Ureter (tissue), 1 donor: ENCODE data around the gene NFATC3. TPM values are rescaled to one million over a fixed set of nuclear protein-coding genes. Genes with fewer than 3 reads are reported as not detected.
"Not testable (repeated sequence)": the region's sequence is repeated elsewhere in the genome, so short reads cannot be mapped to it uniquely, and the experiment has no call there.

Experiments
- DNase-seq: peaks from one replicate; pipeline ENCODE4 v3.0.0-alpha.2; 2020; ENCODE audit warnings: low spot score
- total RNA-seq: library from RNA; stranded (reverse); gene quantifications from one replicate; pipeline ENCODE4 v1.2.4, GENCODE V29; 2023
- donor health status: DM: yes; HTN: yes; CAD: no.

NFATC3 gene
- total RNA-seq, 1 donor from 2014 or later: 44.0 TPM

DNA sequence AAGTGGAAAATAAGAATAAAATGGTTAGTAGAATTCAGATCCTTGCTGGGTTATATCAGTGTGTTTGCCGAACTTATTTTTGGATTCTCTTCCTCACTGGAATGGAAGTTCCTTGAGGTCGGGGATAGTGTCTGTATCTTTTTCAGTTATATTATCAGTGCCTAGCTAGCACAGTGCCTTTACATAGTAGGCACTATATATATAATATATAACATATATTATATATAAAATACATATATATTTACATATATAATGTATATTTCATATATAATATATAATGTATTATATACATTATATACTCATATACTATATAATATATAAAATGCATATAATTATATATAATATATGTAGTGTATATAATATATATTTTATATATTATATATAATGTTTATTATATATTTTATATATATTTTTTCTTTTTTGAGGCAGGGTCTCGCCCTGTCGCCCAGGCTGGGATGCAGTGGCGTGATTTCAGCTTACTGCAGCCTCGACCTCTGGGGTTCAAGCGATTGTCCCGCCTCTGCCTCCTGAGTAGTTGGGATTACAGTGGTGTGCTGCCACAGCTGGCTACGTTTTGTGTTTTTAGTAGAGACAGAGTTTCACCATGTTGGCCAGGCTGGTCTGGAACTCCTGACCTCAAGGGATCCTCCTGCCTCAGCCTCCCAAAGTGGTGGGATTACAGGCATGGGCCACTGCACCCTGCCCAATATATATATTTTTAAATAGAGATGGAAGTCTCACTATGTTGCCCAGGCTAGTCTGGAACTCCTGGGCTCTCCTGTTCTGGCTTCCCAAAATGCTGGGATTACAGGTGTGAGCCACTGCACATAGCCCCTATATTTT lies 3.2 kb downstream of the NFATC3 start:
- DNase-seq: no peak

DNA sequence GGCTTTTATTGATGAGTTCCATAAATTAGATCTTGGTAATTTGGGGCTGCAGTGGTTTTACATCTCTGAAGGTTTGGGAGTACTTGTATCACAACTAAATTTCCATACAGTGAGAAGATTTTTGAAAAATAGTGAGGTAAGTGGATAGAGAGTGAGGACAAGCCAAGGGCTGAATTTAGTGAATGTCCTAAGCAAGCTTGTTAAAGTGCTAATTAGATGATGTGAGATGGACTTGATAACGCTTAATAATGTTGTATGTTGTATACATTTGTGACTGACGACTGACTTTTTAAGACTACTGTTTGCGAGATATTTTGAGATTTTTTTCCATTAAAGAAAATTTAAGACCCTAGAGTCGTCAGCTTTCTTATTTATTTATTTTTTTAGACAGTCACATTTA lies 3.9 kb downstream of the NFATC3 start:
- DNase-seq: no peak

DNA sequence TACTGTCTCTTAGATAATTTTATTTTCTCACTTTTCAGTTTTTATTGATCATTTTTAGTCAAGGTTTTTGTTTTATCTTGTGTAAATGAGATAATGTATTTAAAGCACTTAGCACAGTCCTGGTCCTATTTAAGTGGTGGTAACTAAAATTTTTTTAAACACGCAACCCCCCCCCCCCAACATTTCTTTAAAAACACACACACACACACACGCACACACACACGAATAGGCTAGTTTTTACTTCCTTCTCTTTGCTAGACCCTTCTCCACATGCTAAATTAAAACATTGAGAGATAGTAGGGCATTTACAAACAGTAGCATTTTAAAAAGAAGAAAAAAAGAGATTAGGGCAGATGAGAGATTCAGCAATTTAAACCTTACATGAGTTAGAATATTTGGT lies 5.0 kb downstream of the NFATC3 start:
- DNase-seq: no peak

DNA sequence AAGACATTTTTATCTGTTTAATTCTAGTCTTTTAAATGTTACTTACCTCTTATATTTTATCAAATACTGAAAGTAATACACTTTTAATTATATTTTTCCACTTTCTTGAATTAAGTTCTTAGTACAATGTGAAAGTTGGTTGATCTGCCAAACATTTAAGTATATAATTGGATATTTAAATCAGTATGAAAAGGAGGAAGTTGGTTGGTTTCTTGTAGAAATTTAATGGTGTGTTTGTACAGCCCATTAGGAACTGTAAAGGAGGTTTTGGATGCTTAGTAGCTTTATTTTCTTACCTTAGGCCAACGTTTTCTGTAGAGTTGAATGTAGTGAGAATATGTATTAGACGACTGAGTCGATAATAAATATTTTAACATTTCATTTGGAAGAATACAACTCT lies 5.4 kb downstream of the NFATC3 start:
- DNase-seq: no peak

DNA sequence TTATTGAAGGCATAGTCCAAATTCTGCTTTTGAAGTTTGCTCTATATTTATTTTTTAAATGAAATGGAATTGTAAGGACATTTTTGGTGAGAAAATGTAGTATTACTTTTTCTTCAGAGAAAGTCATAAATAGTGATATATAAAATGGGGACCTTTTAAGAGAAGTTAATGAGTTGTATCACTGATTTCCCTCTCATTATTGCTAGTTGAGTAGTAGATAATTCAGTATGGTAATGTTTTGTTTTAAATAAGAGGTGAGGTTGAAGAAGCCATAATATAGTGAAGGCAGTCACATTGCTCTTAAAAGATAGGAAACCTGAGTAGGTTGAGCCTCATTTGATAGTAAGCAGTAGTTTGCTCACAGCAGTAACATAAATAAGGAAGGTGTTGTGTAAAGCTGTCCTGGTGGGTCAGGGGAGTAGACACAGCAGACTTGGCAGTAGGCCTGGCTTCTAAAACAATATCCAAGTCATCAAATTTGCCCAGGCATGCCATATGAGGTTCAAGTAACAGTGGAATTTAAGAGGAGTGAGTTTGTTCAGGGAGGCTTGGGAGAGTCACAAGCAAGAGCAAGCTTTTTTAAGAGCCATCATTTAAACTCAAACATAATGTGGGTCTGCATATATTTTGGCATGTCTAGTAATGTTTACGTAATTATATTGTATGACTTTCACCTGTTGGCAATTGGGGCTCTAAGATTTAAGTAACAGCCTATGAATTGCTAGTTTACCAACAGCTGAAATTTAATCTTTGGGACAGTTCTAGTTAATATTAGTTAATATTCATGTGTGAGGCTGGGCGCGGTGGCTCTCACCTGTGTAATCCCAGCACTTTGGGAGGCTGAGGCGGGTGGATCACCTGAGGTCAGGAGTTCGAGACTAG lies 6.5 kb downstream of the NFATC3 start:
- DNase-seq: peak; percentile 46

DNA sequence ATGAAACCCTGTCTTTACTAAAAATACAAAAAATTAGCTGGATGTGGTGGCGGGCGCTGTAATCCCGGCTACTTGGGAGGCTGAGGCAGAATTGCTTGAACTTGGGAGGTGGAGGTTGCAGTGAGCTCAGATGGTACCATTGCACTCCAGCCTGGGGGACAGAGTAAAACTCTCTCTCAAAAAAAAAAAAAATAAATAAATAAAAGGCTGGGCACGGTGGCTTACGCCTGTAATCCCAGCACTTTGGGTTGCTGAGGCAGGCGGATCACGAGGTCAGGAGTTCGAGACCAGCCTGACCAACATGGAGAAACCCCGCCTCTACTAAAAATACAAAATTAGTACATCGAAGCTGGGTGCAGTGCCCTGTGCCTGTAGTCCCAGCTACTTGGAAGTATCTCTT lies 7.1 kb downstream of the NFATC3 start:
- DNase-seq: not testable (repeated sequence)

DNA sequence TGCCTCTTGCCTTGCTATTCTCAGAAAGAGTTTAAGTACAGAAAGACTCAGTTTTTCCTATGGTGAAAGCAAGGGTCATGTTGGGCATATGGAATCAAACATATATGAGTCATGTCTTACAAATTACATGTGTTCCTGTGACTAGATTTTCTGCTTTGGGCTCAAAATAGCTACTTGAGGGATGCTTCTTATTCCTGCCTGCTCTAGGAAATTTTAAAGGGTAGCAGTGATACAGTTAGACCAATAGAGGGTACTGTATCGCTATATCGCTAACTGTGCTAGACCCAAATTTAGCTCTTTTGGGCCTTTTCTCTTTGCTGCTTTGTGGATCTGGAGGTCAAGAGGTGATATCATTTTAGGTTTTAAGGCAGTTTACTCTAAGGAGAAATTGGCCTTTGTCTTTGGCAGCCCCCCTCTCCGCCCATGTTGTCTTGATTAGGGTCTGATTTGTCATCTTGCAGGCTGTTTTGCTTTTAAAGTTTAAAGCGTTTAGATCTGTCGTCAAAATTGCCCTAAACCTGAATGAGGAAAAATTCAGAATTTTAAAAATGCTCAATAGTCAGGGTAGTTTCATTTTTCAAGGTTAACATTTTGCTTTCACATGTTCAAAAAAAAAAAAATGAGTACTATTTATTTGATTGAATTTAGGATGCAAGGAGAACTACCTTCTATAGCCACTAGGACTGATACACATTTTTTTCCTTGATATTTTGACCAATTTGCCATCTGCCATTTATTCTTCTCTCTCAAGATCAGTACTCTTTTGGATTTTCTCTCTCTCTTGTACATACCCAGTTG lies 8.8 kb downstream of the NFATC3 start:
- no peak for DNase-seq

DNA sequence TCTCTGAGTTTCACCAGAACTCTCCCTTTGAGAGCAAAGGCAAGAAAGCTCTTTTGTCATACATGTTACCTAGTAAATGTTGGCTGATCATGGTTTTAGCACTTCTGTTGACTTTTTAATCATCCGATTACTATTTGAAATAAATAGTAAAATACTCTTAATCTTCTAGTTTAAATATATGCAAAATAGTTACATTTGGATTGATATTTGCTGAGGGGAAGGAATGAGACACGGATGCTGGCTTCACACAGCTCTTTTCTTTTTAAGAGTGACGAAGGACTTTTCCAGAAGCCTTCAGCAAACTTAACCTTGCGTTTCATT lies 9.4 kb downstream of the NFATC3 start:
- DNase-seq: no peak

DNA sequence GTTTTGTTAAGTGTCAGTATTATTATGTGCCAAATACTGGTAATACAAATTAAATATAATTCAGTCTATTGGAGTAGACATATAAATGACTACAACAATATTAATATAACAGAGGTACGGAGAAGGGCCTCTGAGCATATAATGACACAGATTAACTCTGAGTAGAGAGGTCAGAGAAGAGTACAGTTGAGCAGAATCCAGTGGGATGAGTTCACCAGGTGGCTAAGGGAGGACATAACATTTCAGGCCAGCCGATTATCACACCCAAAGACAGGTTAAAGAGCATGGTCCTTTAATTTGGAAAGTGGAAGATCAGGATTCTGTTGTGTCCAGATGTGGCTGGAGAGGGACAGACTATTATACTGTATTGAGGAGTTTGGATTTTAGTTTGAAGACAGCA lies 11.3 kb downstream of the NFATC3 start:
- DNase-seq: no peak

DNA sequence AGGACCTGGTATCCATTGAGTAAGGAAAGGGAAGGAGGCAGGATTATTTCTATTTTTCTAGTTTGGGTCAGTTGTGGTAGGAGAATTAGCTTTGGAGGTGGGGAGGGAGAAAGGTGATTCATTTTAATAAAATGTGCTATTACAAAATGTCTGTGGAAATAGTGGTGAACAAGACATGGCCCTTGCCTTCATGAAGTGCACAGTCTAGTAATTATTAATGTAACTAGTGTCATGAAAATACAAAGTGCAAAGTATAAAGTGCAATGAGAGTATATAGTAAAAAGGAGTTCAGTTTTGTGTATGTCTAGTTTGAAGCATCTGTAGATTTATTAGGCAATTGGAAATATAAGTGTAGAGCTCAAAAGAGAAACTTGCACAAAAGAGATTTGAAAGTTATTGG lies 11.9 kb downstream of the NFATC3 start:
- no peak for DNase-seq

DNA sequence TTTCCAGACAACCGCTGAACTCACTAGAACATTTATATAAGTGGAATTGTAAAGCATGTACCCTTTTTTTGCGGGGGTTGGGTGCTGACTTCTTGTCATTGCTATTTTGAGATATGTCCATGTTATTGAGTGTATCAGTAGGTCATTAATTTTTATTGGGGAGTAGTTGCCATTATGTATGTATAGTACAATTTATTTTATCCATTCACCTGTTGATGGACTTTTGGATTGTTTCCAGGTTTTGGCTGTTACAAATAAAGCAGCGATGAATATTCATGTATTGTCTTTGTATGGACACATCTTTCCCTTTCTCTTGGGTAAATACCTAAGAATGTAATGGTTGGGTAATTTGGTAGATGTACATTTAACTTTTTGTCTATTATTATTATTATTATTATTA lies 12.7 kb downstream of the NFATC3 start:
- no peak for DNase-seq

DNA sequence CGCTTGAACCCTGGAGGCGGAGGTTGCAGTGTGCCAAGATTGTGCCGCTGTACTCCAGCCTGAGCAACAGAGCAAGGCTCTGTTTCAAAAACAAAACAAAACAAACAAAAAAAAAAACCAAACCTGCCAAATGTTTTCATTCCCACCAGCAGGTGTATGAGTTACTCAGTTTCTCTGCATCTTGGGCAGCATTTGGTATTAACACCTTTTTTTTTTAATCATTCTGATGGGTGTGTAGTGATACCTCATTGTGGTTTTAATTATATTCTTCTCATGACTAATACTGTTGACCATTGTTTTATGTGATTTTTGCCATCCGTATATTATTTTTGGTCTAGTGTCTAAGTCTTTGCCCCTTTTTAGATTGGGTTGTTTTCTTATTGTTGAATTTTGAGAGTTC lies 15.3 kb downstream of the NFATC3 start:
- no peak for DNase-seq

DNA sequence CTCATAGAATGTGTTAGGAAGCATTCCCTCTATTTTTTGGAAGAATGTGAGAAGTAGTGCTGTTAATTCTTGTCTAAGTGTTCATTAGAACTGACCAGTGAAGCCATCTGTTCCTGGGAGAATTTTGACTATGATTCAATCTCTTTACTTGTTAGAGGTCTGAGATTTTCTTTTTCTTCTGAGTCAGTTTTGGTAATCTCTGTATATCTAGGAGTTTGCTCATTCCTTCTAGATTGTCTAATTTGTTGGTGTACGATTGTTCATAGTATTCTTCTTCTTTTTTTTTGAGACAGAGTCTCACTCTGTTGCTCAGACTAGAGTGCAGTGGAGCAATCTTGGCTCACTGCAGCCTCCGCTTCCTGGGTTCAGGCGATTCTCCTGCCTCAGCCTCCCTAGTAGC lies 20.4 kb downstream of the NFATC3 start:
- DNase-seq: no peak

DNA sequence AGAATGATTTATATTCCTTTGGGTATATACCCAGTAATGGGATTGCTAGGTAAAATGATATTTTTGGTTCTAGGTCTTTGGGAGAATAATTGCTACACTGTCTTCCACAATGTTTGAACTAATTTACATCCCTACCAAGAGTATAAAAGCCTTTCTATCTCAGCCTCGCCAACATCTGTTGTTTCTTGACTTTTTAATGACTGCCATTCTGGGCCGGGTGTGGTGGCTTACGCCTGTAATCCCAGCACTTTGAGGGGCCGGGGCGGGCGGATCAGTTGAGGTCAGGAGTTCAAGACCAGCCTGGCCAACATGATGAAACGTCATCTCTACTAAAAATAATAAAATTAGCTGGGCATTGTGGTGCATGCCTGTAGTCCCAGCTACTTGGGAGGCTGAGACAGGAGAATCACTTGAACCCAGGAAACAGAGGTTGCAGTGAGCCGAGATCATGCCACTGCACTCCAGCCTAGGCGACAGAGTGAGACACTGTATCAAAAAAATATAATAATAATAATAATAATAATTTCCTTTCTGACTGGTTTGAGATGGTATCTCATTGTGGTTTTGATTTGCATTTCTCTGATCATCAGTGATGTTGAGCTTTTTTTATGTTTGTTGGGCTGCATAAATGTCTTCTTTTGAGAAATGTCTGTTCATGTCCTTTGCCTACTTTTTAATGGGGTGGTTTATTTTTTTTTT lies 22.2 kb downstream of the NFATC3 start:
- DNase-seq: not testable (repeated sequence)

DNA sequence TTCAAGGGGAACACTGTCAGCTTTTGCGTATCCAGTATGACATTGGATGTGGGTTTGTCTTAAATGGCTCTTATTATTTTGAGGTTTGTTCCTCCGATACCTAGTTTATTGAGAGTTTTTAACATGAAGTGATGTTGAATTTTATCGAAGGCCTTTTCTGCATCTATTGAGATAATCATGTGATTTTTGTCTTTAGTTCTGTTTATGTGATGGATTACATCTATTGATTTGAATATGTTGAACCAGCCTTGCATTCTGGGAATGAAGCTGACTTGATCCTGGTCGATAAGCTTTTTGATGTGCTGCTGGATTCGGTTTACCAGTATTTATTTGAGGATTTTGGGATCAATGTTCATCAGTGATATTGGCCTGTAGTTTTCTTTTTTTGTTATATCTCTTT lies 24.0 kb downstream of the NFATC3 start:
- not testable (repeated sequence) for DNase-seq

DNA sequence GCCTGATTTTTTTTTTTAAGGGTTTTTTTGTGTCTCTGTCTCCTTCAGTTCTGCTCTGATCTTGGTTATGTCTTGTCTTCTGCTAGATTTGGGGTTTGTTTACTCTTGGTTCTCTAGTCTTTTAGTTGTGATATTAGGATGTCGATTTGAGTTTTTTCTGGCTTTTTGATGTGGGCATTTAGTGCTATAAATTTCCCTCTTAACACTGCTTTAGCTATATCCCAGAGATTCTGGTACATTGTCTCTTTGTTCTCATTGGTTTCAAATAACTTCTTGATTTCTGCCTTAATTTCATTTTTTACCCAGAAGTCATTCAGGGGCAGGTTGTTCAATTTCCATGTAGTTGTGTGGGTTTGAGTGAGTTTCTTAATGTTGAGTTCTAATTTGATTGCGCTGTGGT lies 25.4 kb downstream of the NFATC3 start:
- not testable (repeated sequence) for DNase-seq

DNA sequence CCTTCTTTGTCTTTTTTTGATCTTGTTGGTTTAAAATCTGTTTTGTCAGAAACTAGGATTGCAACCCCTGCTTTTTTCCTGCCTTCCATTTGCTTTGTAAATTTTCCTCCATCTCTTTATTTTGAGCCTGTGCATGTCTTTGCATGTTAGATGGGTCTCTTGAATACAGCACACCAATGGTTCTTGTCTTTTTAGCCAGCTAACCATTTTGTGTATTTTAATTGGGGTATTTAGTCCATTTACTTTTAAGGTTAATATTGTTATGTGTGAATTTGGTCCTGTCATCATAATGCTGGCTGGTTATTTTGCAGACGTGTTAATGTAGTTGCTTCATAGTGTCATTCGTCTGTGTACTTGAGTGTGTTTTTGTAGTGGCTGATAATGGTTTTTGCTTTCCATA lies 26.2 kb downstream of the NFATC3 start:
- DNase-seq: no peak

DNA sequence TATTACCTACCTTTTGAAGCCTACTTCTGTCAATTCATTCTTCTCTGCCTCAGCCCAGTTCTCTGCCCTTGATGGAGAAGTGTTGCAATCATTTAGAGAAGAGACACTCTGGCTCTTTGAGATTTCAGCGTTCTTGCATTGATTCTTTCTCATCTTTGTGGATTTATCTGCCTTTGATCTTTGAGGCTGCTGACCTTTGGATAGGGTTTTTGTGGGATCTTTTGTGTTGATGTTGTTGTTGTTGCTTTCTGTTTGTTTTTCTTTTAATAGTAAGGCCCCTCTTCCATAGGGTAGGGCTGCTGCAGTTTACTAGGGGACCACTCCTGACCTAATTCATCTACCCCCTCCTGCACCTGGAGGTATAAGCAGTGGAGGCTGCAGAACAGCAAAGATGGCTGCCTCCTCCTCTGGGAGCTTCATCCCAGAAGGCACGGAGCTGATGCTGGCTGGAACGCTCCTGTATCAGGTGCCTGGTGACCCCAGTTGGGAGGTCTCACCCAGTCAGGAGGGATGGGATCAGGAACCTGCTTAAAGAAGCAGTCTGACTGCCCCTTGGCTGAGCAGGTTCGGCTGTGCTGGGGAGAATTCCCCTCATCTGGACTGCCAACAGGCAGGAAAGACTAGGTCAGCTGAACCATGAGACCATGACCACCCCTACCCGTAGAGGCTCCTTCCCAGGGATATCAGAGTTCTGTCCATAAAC lies 28.0 kb downstream of the NFATC3 start:
- no peak for DNase-seq

DNA sequence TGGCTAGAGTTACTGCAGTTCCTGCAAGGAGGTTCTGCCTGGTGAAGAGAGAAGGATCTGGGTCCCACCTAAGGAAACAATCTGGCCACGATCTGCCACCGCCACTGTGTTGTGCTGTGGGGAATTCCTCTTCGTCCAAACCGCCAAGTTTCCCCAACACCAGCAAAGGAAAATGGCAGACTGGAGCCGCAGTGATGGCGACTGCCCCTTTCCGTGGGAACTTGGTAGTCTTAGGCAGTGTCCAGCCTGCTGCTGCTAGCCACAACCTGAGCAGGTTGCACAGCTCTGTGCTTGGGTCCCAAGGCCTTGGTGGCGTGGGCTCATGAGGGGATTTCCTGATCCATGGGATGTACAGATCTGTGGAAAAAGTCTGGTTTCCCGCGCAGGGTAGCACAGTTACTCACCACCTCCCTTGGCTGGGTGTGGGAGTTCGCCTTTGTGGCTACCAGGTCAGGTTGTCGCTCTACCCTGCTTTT lies 28.6 kb downstream of the NFATC3 start:
- DNase-seq: no peak

DNA sequence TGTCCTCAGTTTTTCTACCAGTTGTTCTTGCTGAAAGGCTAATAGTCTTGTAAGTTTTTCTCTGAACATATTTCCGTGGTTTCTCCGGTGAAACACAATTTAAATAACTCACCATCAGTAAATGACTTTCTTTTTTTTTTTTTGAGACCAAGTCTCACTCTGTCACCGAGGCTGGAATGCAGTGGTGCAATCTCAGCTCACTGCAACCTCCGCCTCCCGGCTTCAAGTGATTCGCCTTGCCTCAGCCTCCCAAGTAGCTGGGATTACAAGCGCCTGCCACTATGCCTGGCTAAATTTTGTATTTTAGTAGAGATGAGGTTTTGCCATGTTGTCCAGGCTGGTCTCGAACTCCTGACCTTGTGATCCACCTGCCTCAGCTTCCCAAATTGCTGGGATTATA lies 29.8 kb downstream of the NFATC3 start:
- DNase-seq: not testable (repeated sequence)

DNA sequence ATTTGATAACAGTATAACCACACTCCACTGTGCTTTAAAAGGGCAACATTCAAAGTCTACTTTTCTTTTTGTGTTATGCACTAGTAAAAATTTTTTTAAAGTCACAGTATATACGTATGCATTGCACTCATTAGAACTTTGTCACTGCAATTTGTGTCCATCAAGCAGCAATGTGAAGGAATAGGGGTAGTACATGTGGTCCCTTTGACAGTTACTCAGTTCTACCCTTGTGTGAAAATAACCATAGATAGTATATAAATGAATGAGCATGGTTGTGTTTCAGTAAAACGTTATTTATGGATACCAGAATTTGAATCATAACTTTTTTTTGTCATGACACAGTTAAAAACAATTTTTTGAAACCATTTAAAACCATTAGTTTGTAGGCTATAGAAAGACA lies 30.7 kb downstream of the NFATC3 start:
- DNase-seq: no peak
